Mucosa of rectum (tissue), 2 donors: ENCODE measurements around the gene APBB2.

ENCODE experiments used
- H3K27ac ChIP-seq, 2 donors: one replicate each; pipeline ENCODE4 v1.7.0; 2013; ENCODE audit warnings: inconsistent platforms in 2 of 2, low read depth in 2 of 2, low read length in 2 of 2
- H3K27me3 ChIP-seq, 2 donors: one replicate each; pipeline ENCODE4 v1.7.0; 2013; ENCODE audit warnings: low read length in 2 of 2; ENCODE audit not compliant: control insufficient read depth in 2 of 2, insufficient read depth in 2 of 2
- H3K36me3 ChIP-seq, 2 donors: one replicate each; pipeline ENCODE4 v1.7.0; 2013; ENCODE audit warnings: low read length in 2 of 2; ENCODE audit not compliant: control insufficient read depth in 2 of 2, insufficient read depth in 2 of 2
- H3K4me1 ChIP-seq, 2 donors: one replicate each; pipeline ENCODE4 v1.7.0; 2013; ENCODE audit warnings: low read length in 2 of 2, mild to moderate bottlenecking in 1 of 2; ENCODE audit not compliant: control insufficient read depth in 2 of 2, insufficient read depth in 2 of 2
- H3K4me3 ChIP-seq, 2 donors: one replicate each; pipeline ENCODE4 v1.7.0; 2013; ENCODE audit warnings: low read length in 2 of 2
- H3K9ac ChIP-seq, 2 donors: one replicate each; pipeline ENCODE4 v1.7.0; 2013; ENCODE audit warnings: low read length in 2 of 2, low read depth in 1 of 2, mild to moderate bottlenecking in 1 of 2
- H3K9me3 ChIP-seq, 2 donors: one replicate each; pipeline ENCODE4 v1.7.0; 2013; ENCODE audit warnings: low read length in 2 of 2; ENCODE audit not compliant: control insufficient read depth in 2 of 2
- donor health status: healthy.
- donor health status: Normal muscosa, but diverticular disease.

The APBB2 gene

DNA sequence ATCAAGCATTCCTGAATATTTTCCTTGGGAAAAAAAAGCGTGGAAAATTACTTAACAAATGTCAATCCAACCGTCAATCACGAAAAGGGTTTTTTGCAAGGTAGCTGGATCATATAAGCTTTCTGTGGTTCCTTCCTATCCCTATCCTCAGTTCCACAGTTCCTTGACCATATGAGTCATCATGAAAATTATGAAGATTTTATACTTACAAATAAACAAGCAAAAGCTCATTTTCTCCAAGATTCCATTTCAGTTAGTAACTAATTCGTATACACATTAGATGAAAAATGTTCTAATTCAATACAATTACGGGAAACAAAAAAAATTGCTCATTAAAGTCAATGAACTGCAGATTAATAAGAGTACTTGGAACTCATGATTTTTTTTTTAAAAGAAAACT is 235.8 kb downstream of the APBB2 start:
- H3K9ac ChIP-seq = no peak overlapping the region
- H3K4me1 ChIP-seq = no peaks in the 10 kb centered on the region
- no peak overlapping the region for H3K4me3 ChIP-seq
- no peak overlapping the region for H3K27ac ChIP-seq
- H3K27me3 ChIP-seq = no peaks in the 10 kb centered on the region
- H3K9me3 ChIP-seq = no peaks in the 10 kb centered on the region
- H3K36me3 ChIP-seq = no peaks in the 10 kb centered on the region

DNA sequence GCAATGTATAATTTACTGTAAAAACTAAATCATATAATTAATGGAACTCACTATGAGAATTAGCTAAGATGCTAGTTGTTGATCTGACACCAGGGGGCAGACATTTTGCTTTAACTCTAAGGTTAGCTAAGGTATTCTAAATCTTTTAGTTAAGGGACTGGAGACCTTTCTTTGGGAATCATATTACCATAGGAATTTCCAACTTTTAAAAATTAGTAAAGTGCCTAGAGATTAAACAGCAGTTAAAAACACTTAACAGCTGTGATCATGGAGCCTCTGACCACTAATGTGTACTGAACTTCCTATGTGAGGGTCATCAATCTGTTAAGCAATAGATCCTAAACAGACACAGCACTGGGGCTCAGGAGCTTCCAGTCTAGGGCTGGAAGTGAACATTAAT is 238.0 kb downstream of the APBB2 start:
- Histone ChIP-seq H3K9me3 (no peaks in the 10 kb centered on the region), H3K27ac (no peak overlapping the region), H3K36me3 (no peaks in the 10 kb centered on the region), H3K4me1 (no peaks in the 10 kb centered on the region), H3K4me3 (no peak overlapping the region), H3K9ac (no peak overlapping the region), H3K27me3 (no peaks in the 10 kb centered on the region)

DNA sequence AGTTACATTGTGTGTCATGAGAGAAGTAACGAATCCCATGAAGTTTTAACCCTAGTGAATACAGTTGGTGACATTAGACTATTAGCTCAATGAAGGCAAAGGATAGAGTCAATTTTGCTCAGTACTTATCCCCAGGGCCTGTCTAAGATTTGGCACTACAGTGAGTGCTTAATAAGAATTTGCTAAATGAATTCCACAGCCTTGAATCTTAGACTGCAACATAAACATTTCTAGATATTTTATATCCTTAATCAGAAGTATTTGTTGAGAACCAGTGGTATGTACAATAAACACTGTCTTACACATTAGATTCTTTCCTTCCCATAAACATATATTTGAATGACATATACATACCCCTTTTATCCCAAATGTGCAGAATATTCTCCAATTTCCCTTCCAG is 241.6 kb downstream of the APBB2 start:
- H3K4me3 ChIP-seq = no peak overlapping the region
- H3K36me3 ChIP-seq = no peaks in the 10 kb centered on the region
- no peaks in the 10 kb centered on the region for H3K27me3 ChIP-seq
- no peaks in the 10 kb centered on the region for H3K4me1 ChIP-seq
- no peaks in the 10 kb centered on the region for H3K9me3 ChIP-seq
- no peak overlapping the region for H3K27ac ChIP-seq
- no peak overlapping the region for H3K9ac ChIP-seq

DNA sequence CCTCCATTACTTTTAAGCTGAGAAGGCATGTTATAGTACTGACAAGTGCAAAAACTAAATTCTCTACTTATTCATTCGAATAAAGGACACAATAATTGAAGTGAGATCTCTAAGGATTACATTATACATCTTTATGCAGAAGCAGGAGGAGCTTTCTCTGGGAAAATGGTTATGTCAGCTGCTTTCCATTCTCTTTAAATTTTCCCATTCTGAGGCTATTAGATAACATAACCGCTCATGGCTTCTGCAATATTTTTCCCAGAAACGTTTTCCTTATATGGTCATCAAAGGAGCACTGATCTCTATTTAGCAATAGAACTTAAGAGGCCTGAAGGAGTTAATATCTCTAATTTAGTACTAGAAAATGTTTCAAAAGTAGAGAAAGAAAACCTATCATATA is 243.0 kb downstream of the APBB2 start:
- Histone ChIP-seq H3K9me3 (no peaks in the 10 kb centered on the region), H3K9ac (no peak overlapping the region), H3K27ac (no peak overlapping the region), H3K4me1 (no peaks in the 10 kb centered on the region), H3K27me3 (no peaks in the 10 kb centered on the region), H3K4me3 (no peak overlapping the region), H3K36me3 (no peaks in the 10 kb centered on the region)

GRCh38 chr4:40969501-40969900 is 244.8 kb downstream of the APBB2 start:
- H3K4me3 ChIP-seq = no peak overlapping the region
- H3K27me3 ChIP-seq = no peaks in the 10 kb centered on the region
- H3K9ac ChIP-seq = no peak overlapping the region
- H3K27ac ChIP-seq = no peak overlapping the region
- no peaks in the 10 kb centered on the region for H3K9me3 ChIP-seq
- no peaks in the 10 kb centered on the region for H3K36me3 ChIP-seq
- no peaks in the 10 kb centered on the region for H3K4me1 ChIP-seq

DNA sequence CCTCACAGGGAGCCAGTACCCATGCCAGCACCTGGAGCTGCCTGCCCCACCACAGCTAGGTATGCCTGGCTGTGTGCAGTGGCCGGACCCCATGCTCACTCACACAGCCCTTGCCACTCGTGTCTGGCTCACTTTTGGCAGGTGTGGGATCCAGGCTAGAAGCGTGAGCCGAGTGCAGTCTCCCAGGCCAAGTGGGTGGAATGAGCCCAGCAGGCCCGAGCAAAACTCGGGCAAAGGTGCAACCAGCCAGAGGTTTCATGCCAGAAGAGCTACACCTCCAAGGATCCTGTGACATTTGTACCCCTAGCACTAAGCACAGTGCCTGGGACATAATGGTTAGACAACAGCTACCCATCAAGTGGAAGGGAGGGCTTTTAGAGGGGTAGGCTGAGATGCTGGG is 246.8 kb downstream of the APBB2 start:
- H3K27me3 ChIP-seq = no peaks in the 10 kb centered on the region
- no peaks in the 10 kb centered on the region for H3K9me3 ChIP-seq
- no peak overlapping the region for H3K27ac ChIP-seq
- no peaks in the 10 kb centered on the region for H3K36me3 ChIP-seq
- no peak overlapping the region for H3K9ac ChIP-seq
- no peaks in the 10 kb centered on the region for H3K4me1 ChIP-seq
- no peak overlapping the region for H3K4me3 ChIP-seq

GRCh38 chr4:40966091-40966490 is 248.3 kb downstream of the APBB2 start:
- H3K4me3 ChIP-seq = no peak overlapping the region
- H3K4me1 ChIP-seq = no peaks in the 10 kb centered on the region
- no peaks in the 10 kb centered on the region for H3K36me3 ChIP-seq
- H3K9ac ChIP-seq = no peak overlapping the region
- H3K27ac ChIP-seq = no peak overlapping the region
- H3K9me3 ChIP-seq = no peaks in the 10 kb centered on the region
- H3K27me3 ChIP-seq = no peaks in the 10 kb centered on the region

- Histone ChIP-seq H3K4me1 (no peaks in the 10 kb centered on the region), H3K36me3 (no peaks in the 10 kb centered on the region), H3K27ac (no peak overlapping the region), H3K9me3 (no peaks in the 10 kb centered on the region), H3K4me3 (no peak overlapping the region), H3K27me3 (no peaks in the 10 kb centered on the region), H3K9ac (no peak overlapping the region)
These were observed 250.4 kb downstream of the APBB2 start for GRCh38 chr4:40963897-40964478.

GRCh38 chr4:40962551-40963180 is 251.7 kb downstream of the APBB2 start:
- no peaks in the 10 kb centered on the region for H3K4me1 ChIP-seq

DNA sequence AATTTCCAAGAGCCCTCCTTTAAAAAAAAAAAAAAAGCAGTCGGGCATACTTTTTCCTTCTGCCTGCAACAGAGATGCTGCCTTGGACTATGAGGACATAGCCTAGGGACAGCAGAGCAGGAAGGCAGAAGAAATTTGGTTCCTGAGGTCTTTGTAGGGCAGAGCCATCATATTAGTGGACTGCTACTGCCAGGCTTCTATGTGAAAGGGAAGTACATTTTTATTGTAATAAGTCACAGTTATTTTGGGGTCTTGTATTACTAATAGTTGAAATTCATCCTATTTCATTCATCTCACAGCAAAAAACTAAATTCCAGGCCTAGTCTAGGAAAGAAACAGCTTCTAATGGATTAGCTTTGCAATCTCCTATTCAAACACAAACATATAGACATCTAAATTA is 253.4 kb downstream of the APBB2 start:
- Histone ChIP-seq H3K9me3 (no peaks in the 10 kb centered on the region), H3K27me3 (no peaks in the 10 kb centered on the region), H3K9ac (no peak overlapping the region), H3K27ac (no peak overlapping the region), H3K4me3 (no peak overlapping the region), H3K36me3 (no peaks in the 10 kb centered on the region), H3K4me1 (no peaks in the 10 kb centered on the region)

More at GRCh38 chr4:40962551-40963180, 251.7 kb downstream of the APBB2 start:
- no peak overlapping the region for H3K4me3 ChIP-seq
- H3K36me3 ChIP-seq = no peaks in the 10 kb centered on the region
- no peaks in the 10 kb centered on the region for H3K9me3 ChIP-seq
- no peak overlapping the region for H3K9ac ChIP-seq
- no peak overlapping the region for H3K27ac ChIP-seq
- H3K27me3 ChIP-seq = no peaks in the 10 kb centered on the region
